ENCODE data around the gene SNTG2.

The SNTG2 gene

DNA sequence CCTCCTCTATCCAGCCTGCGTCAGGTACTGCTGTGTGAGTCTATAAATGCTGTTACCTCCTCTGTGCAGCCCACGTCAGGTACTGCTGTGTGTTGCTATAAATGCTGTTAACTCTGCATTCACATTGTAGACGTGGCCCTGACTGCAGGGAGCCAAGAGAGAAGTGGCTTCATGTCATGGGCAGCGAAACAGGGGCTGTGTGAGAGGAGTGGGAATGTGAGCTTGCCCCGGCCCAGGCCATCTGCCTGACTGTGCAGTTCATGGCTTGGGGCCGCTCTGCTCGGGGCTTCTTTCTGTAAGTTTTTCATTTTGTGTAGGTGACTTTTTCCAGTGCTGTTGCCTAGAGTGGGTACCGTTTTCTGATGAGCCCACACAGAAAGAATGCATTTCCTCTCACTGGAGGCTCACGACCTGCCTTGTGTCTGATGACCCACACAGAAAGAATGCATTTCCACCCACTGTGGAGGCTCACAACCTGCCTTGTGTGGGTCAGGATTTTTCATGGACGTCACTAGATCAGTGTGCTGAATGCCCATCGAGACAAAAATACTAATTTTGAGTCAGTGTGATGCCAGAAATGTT, 104.5 kb downstream of the SNTG2 start:
- no peak overlapping the region for H3K4me3 ChIP-seq (ENCODE audit: low read depth, low read length)
- in situ Hi-C loops (cut with HindIII; ENCODE audit: low sequenced_read_pairs), result no loop called here
- DNase-seq (ENCODE audit: low read depth), result peak; percentile 38
- TF ChIP-seq, protein P1, sequence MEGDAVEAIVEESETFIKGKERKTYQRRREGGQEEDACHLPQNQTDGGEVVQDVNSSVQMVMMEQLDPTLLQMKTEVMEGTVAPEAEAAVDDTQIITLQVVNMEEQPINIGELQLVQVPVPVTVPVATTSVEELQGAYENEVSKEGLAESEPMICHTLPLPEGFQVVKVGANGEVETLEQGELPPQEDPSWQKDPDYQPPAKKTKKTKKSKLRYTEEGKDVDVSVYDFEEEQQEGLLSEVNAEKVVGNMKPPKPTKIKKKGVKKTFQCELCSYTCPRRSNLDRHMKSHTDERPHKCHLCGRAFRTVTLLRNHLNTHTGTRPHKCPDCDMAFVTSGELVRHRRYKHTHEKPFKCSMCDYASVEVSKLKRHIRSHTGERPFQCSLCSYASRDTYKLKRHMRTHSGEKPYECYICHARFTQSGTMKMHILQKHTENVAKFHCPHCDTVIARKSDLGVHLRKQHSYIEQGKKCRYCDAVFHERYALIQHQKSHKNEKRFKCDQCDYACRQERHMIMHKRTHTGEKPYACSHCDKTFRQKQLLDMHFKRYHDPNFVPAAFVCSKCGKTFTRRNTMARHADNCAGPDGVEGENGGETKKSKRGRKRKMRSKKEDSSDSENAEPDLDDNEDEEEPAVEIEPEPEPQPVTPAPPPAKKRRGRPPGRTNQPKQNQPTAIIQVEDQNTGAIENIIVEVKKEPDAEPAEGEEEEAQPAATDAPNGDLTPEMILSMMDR (IDR thresholded peaks at IDR 0.05; ENCODE audit: low read depth, low read length, missing control alignments), result no peak

DNA sequence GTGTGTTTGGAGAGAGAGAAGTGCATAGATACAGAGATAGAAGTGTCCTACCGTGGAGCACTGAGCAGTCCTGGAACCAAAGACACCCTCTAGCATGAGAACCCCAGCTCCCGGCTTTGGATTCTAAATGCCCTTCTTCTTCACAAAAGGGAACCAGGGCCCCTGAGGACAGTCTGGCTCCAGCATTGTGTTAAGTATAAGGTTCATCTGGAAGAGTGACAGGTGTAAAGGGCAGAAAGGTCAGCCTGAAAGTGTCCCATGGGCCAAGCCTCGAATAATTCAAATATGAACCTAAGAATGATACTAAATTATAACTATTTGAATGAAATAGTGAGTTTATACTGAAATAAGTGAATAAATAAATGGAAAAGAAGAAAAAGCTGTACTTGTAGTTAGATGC, 109.7 kb downstream of the SNTG2 start:
- H3K4me3 ChIP-seq (ENCODE audit: low read depth, low read length), result no peak overlapping the region
- in situ Hi-C loops (cut with HindIII; ENCODE audit: low sequenced_read_pairs), result no loop called here
- TF ChIP-seq, protein P1 (IDR thresholded peaks at IDR 0.05; ENCODE audit: low read depth, low read length, missing control alignments), result no peak
- DNase-seq (ENCODE audit: low read depth), result no peak

DNA sequence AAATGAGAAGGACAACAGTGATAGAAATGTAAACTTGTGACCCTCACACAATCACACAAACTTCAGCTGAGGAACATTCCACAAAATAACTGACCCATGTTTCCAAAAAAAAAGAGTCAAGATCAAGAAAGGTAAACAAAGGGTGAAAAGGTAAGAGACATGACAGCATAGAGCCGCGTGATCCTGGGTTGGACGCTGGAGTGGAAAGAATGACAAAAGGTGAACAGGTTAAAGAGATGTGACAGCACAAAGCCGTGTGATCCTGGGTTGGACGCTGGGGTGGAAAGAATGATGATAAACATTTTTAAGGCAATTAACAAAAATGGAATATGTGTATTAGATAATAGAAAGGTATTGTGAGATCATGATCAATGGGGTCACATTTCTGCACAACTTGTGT, 110.3 kb downstream of the SNTG2 start:
- no peak for DNase-seq (ENCODE audit: low read depth)
- in situ Hi-C loops (cut with HindIII; ENCODE audit: low sequenced_read_pairs), result no loop called here
- H3K4me3 ChIP-seq (ENCODE audit: low read depth, low read length), result no peak overlapping the region
- TF ChIP-seq, protein P1 (IDR thresholded peaks at IDR 0.05; ENCODE audit: low read depth, low read length, missing control alignments), result no peak

DNA sequence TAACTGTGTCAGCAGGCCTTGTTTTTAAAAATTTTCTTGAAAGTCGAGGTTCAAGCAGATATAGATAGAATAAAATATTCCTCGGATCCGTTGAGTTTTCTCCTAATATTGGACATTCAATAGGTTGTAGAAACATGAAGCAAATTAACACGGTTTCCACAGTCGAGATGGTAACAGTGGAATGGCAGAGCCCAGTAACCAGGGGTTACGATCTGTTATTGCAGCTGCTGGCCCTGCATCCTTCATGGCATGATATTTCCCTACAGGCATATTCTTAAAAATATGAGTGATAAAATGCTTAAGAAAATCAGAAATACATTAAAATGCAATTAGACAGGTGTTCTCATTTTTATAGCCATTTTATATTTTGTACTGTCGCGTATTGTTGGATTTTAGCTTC, 117.6 kb downstream of the SNTG2 start:
- H3K4me3 ChIP-seq (ENCODE audit: low read depth, low read length), result no peak overlapping the region
- no peak for DNase-seq (ENCODE audit: low read depth)
- TF ChIP-seq, protein P1 (IDR thresholded peaks at IDR 0.05; ENCODE audit: low read depth, low read length, missing control alignments), result no peak
- in situ Hi-C loops (cut with HindIII; ENCODE audit: low sequenced_read_pairs), result no loop called here

DNA sequence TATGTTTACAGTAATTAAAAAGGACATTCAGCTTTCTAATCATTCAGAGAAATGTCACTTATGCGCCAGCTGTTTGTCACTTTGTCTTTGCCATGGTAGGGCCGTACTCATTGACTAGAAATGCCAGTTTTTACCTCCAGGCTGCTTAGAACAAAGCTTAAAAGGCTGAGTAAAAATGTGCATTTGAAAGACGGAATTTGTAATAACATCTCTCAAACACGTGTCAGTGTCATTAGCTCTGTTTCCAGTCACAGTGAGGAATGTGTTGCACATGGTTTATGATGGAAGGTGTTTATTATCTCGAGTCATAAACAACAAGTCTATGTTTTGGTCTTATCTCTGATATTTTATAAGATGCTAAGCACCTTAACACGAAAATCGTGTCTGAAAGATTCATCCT, 118.2 kb downstream of the SNTG2 start:
- in situ Hi-C loops (cut with HindIII; ENCODE audit: low sequenced_read_pairs), result no loop called here
- TF ChIP-seq, protein P1 (IDR thresholded peaks at IDR 0.05; ENCODE audit: low read depth, low read length, missing control alignments), result no peak
- no peak overlapping the region for H3K4me3 ChIP-seq (ENCODE audit: low read depth, low read length)
- DNase-seq (ENCODE audit: low read depth), result no peak

DNA sequence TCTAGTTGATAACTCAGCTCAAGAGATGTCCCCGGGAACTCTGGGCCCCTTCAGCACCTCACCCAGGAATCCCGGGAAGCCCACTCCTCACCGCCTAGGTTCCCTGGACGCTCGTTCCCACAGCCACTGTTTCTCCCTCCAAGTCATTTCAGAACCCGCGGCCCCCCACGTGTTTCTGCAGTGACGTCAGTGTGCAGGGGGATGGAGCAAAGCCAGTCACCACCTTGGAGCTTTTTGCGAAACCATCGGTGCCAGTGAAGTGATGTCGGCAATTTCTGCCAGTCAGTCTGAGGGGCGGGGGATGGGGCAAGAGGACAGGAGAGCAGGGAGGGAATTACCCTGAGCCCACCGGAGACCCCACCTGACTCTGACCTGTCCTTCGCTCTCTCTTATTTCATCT, 119.2 kb downstream of the SNTG2 start:
- in situ Hi-C loops (cut with HindIII; ENCODE audit: low sequenced_read_pairs), result loop anchor here (5.0 kb wide), 1 partner anchor 62 kb away; no protein-coding TSS in a partner anchor
- TF ChIP-seq, protein P1 (IDR thresholded peaks at IDR 0.05; ENCODE audit: low read depth, low read length, missing control alignments), result no peak
- DNase-seq (ENCODE audit: low read depth), result no peak
- no peak overlapping the region for H3K4me3 ChIP-seq (ENCODE audit: low read depth, low read length)

Data from astrocyte of the cerebellum (primary cell).